Body of pancreas (tissue), 4 donors: ENCODE measurements around the gene ADPRM. TPM values are rescaled to one million over a fixed set of nuclear protein-coding genes. Genes with fewer than 3 reads are reported as not detected.
"Not testable (repeated sequence)": the region's sequence is repeated elsewhere in the genome, so short reads cannot be mapped to it uniquely, and the experiment has no call there.

Experiments
- ATAC-seq: fragments of 150-250 bp; one replicate; pipeline ENCODE4 v1.9.1; 2016
- DNase-seq, 4 donors: peaks; one replicate each; pipeline ENCODE4 v3.0.0-alpha.2; 2019
- H3K27ac ChIP-seq, 4 donors: fragments of 200-600 bp; sonication (generic); 1 replicate in 3 of 4; 2 replicates in 1 of 4; pipeline versions ENCODE4 v1.5.1 to v1.6.1; 2016 to 2019; ENCODE audit warnings: mild to moderate bottlenecking in 1 of 4, mixed read lengths in 1 of 4, moderate library complexity in 1 of 4
- H3K27me3 ChIP-seq, 2 donors: fragments of 200-600 bp; sonication (generic); one replicate each; pipeline ENCODE4 v1.6.0; 2016; ENCODE audit warnings: mild to moderate bottlenecking in 1 of 2
- H3K36me3 ChIP-seq, 2 donors: fragments of 200-600 bp; sonication (generic); replicated peaks in 1 of 2; 2 replicates each; pipeline ENCODE4 v1.5.1; 2016; ENCODE audit warnings: low read depth in 2 of 2; ENCODE audit not compliant: insufficient read depth in 1 of 2
- H3K4me1 ChIP-seq: fragments of 200-600 bp; sonication (generic); one replicate; pipeline ENCODE4 v1.6.0; 2016
- H3K4me3 ChIP-seq, 2 donors: fragments of 200-600 bp; sonication (generic); 1 replicate in 1 of 2; 2 replicates in 1 of 2; pipeline ENCODE4 v1.5.1; 2016 to 2019
- H3K9me3 ChIP-seq, 3 donors: fragments of 200-600 bp; sonication (generic); 1 replicate in 2 of 3; 2 replicates in 1 of 3; pipeline ENCODE4 v1.5.1; 2016
- POLR2A ChIP-seq, 3 donors: fragments of 450-650 bp; IDR thresholded peaks; one replicate each; pipeline ENCODE4 v1.6.1; 2016; ENCODE audit warnings: antibody characterized with exemption in 3 of 3, mild to moderate bottlenecking in 2 of 3
- WGBS, 2 donors: methylation state at CpG; one replicate each; pipeline ENCODE4 v1.1.5; 2017; 5-methylcytosine and 5-hydroxymethylcytosine counted together
- intact Hi-C: fragments of 100-400 bp; cut with DNase I; formaldehyde crosslinking; loops from one replicate; pipeline ENCODE4 v1.15.1; 2023
- total RNA-seq, 2 donors: library from RNA; depleted of rRNA; stranded (reverse); fragments of >200 nt; gene quantifications; one replicate each; pipeline ENCODE4 v1.1.0, GENCODE V29; 2016
- TF ChIP-seq, protein P1 (sequence below), 7 experiments: fragments of 450-650 bp in 4 of 7; fragments of 200-600 bp in 3 of 7; sonication (generic) in 3 of 7; IDR thresholded peaks; one replicate each; pipeline ENCODE4 v1.5.1; 2016 to 2019; ENCODE audit warnings: antibody characterized with exemption in 7 of 7

Gene ADPRM
- total RNA-seq, 2 donors from 2014 or later: 2.3 to 6.2 TPM

DNA sequence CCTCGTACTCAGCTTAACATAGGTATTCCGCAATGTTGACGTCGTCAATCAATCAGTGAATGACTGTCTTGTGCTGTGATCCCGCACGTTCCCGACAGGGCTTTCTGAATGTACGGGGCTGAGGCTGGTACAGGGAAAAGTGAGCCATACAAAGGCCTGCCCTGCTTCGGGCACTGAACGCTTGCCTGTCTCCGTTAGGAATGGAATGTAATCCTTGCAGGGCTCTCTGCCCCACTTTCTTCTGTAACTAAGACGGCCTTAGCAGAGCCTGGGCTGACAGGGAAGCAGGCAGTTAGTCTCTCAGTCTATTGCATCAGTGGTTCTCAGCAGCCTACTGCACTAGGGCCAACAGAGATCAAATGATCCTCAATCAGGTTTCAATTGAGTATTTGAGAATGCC lies 24.1 kb upstream of the ADPRM start:
- intact Hi-C loops: no loop called here
- no peak for TF ChIP-seq POLR2A (IDR thresholded peaks at IDR 0.05)
- TF ChIP-seq, protein P1, sequence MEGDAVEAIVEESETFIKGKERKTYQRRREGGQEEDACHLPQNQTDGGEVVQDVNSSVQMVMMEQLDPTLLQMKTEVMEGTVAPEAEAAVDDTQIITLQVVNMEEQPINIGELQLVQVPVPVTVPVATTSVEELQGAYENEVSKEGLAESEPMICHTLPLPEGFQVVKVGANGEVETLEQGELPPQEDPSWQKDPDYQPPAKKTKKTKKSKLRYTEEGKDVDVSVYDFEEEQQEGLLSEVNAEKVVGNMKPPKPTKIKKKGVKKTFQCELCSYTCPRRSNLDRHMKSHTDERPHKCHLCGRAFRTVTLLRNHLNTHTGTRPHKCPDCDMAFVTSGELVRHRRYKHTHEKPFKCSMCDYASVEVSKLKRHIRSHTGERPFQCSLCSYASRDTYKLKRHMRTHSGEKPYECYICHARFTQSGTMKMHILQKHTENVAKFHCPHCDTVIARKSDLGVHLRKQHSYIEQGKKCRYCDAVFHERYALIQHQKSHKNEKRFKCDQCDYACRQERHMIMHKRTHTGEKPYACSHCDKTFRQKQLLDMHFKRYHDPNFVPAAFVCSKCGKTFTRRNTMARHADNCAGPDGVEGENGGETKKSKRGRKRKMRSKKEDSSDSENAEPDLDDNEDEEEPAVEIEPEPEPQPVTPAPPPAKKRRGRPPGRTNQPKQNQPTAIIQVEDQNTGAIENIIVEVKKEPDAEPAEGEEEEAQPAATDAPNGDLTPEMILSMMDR (IDR thresholded peaks at IDR 0.05): no peak
- 90 to 92% methylated on average over 11 to 12 of the region's 12 CpGs for WGBS, 2 donors
- H3K36me3 ChIP-seq: peaks cover 0 to under 1% of the 10 kb centered on the region in 2 donors
- no peaks in the 10 kb centered on the region for H3K4me1 ChIP-seq
- no peaks in the 10 kb centered on the region for H3K9me3 ChIP-seq
- ATAC-seq (no peak), DNase-seq (no peak)
- no peaks in the 10 kb centered on the region for H3K27me3 ChIP-seq
- no peak overlapping the region for H3K4me3 ChIP-seq
- no peak overlapping the region for H3K27ac ChIP-seq

GRCh38 chr17:10674704-10675103 lies 22.7 kb upstream of the ADPRM start:
- ATAC-seq (no peak), DNase-seq (no peak)
- TF ChIP-seq, protein P1 (IDR thresholded peaks at IDR 0.05): no peak
- Histone ChIP-seq H3K4me3 (no peak overlapping the region), H3K4me1 (no peaks in the 10 kb centered on the region), H3K27me3 (no peaks in the 10 kb centered on the region), H3K36me3 (peaks cover 0 to 5% of the 10 kb centered on the region in 2 donors), H3K9me3 (no peaks in the 10 kb centered on the region), H3K27ac (no peak overlapping the region)
- WGBS, 2 donors: 87 to 100% methylated on average over 1 to 4 of the region's 4 CpGs
- intact Hi-C loops: no loop called here

GRCh38 chr17:10681866-10682446 lies 15.4 kb upstream of the ADPRM start:
- intact Hi-C loops: no loop called here
- Histone ChIP-seq H3K4me1 (no peaks in the 10 kb centered on the region), H3K36me3 (peaks cover 0 to 39% of the 10 kb centered on the region in 2 donors), H3K27ac (no peak overlapping the region), H3K4me3 (no peak overlapping the region), H3K9me3 (no peaks in the 10 kb centered on the region), H3K27me3 (no peaks in the 10 kb centered on the region)
- WGBS, 2 donors: 79 to 85% methylated on average over 7 of the region's 7 CpGs
- TF ChIP-seq, protein P1 (IDR thresholded peaks at IDR 0.05): no peak
- TF ChIP-seq POLR2A (IDR thresholded peaks at IDR 0.05): no peak
- no peak for ATAC-seq
- DNase-seq: no peak

DNA sequence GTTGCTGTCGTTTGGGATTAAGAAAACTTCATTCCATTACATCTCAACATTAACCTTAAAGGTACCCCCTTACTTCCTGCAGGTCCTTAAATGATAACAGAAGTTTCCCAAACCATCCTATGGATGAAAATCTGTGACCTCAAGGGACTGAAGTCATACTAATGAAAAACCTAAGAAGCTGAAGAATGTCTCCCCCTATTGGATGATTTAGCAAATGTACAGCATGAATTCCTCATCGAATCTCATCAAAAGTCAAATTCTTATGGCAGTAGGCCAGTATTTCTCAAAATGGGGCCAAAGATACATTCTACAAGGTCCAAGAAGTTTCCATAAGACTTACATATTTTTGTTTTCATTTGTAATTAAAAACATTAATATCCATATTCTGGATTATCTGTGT lies 13.5 kb upstream of the ADPRM start:
- DNase-seq: no peak
- intact Hi-C loops: no loop called here
- TF ChIP-seq, protein P1 (IDR thresholded peaks at IDR 0.05): peak in 4 of 7 experiments; percentile 6 to 17 (median 13)
- no peak for TF ChIP-seq POLR2A (IDR thresholded peaks at IDR 0.05)
- no peak overlapping the region for H3K4me3 ChIP-seq
- no peaks in the 10 kb centered on the region for H3K27me3 ChIP-seq
- H3K36me3 ChIP-seq: peaks cover 0 to 33% of the 10 kb centered on the region in 2 donors
- H3K4me1 ChIP-seq: no peaks in the 10 kb centered on the region
- H3K9me3 ChIP-seq: no peaks in the 10 kb centered on the region
- 56 to 75% methylated on average over 2 of the region's 2 CpGs for WGBS, 2 donors
- no peak overlapping the region for H3K27ac ChIP-seq
- no peak for ATAC-seq

GRCh38 chr17:10687499-10687898 lies 9.9 kb upstream of the ADPRM start:
- ATAC-seq (no peak), DNase-seq (no peak)
- intact Hi-C loops: no loop called here
- Histone ChIP-seq H3K27ac (no peak overlapping the region), H3K9me3 (no peaks in the 10 kb centered on the region), H3K27me3 (no peaks in the 10 kb centered on the region), H3K4me3 (no peak overlapping the region), H3K36me3 (peaks cover 0 to 32% of the 10 kb centered on the region in 2 donors), H3K4me1 (no peaks in the 10 kb centered on the region)
- WGBS, 2 donors: 83 to 86% methylated on average over 2 of the region's 2 CpGs
- TF ChIP-seq POLR2A (IDR thresholded peaks at IDR 0.05): no peak
- TF ChIP-seq, protein P1 (IDR thresholded peaks at IDR 0.05): no peak

DNA sequence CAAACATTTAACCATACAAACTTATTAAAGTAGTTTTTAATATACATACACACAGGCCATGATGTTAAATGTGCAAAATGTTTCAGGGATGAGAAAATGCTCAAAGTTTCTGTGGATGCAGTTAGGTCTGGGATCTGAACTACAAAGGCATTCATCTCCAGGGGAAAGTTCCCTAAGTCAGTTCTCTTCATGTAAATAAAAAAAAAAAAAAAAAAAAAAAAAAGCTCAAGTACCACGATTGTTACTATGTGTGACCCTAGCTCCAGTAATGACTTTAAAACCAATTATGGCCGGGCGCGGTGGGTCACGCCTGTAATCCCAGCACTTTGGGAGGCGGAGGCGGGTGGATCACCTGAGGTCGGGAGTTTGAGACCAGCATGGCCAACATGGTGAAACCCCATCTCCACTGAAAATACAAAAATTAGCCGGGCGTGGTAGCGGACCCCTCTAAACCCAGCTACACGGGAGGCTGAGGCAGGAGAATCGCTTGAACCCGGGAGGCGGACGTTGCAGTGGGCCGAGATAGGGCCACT lies 1.5 kb upstream of the ADPRM start:
- Histone ChIP-seq H3K4me1 (peaks cover 11% of the 10 kb centered on the region), H3K36me3 (peaks cover 0 to 12% of the 10 kb centered on the region in 2 donors)
- H3K4me3 ChIP-seq, DNase-seq, H3K9me3 ChIP-seq, intact Hi-C loops, H3K27ac ChIP-seq, ATAC-seq, H3K27me3 ChIP-seq: not testable (repeated sequence)
- 84 to 90% methylated on average over 17 of the region's 17 CpGs for WGBS, 2 donors
